NCI-H510A treated with DMSO at 0.1 percent for 48 hours (cell line): ENCODE measurements around the gene AXIN1.
"Not testable (repeated sequence)": the region's sequence is repeated elsewhere in the genome, so short reads cannot be mapped to it uniquely, and the experiment has no call there.

Experiments
- DNase-seq: peaks from one replicate; lab custom pipeline; 2025; lab: John Stamatoyannopoulos, UW

AXIN1 gene

GRCh38 chr16:369866-370436 lies 17.4 kb upstream of the AXIN1 start:
- DNase-seq = no peak

GRCh38 chr16:369275-369865 lies 16.8 kb upstream of the AXIN1 start:
- DNase-seq = no peak

DNA sequence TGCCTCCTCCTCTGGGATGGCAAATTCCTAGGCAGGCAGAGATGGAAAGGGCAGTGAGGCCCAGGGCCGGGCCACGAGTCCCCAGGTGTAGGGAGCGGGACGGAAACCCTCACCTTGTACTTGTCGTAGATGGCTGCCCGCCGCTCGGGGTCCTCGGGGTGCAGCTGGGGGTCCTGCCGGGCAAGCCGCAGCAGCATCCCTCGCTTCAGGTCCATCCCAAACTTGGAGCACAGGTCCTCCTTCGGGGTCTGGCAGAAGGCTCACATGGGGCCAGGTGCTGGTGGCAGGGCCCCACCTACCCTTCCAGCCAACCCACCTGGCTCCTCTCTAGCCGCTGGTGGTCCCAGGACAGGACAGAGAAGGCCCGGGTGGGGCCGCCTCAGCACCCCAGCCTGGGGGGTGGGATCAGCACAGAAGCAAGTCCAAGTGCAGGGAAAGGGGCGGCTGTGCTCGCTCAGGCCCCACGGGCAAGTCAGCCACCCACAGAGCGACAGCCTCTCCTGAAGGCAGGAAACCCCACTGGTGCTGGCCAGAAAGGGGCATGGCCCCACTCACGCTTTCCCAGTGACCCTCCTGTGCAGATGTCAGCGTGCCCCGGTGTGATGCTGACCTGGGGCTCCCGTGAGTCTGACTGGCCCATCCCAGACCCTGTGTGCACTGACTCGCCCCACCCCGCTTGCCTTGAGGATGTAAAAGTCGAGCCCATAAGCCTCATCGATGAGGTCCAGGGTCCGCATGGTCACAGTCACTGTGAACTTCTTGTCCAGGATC lies 16.1 kb upstream of the AXIN1 start:
- no peak for DNase-seq

GRCh38 chr16:367333-367903 lies 14.9 kb upstream of the AXIN1 start:
- DNase-seq = no peak

GRCh38 chr16:366476-366875 lies 14.0 kb upstream of the AXIN1 start:
- DNase-seq = no peak

DNA sequence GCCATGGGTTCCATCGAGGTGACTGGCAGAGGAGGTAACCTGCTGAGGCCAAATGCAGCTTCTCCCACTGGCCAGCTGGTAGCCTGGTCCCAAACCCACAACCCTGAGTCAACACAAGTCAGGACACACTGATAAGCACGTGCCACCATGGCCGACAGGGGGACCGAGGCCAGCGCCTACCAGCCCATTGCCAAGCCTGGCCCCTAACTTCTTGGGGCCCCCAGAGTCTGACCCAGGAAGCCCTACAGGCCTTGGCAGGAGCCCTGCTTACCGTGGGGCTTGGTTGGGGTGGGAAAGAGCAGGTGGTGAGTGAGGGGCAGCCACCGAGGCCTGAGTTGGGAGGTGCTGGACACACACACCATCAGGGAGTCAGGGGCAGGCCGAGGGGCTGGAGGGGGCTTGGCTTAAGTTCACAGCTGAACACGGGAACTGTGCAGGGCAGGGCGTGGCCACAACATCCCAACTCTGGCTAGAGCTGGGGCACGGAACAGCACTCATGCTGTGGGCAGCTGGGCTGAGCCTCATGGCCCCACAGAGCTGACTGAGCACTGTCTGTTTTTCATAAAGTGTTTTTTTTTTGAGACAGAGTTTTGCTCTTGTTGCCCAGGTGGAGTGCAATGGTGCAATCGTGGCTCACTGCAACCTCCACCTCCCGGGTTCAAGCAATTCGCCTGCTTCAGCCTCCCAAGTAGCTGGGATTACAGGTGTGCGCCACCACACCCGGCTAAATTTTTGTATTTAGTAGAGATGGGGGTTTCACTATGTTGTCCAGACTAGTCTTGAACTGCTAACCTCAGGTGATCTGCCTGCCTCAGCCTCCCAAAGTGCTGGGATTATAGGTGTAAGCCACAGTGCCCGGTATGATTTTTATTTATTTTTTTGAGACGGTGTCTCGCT lies 12.3 kb upstream of the AXIN1 start:
- no peak for DNase-seq

- no peak for DNase-seq
Measured at GRCh38 chr16:363766-364490, 11.4 kb upstream of the AXIN1 start.

- DNase-seq = no peak
Measured at GRCh38 chr16:363110-363765, 10.7 kb upstream of the AXIN1 start.

- not testable (repeated sequence) for DNase-seq
Measured at GRCh38 chr16:362702-362999, 10.1 kb upstream of the AXIN1 start.

- peak; percentile 63 for DNase-seq
Measured at GRCh38 chr16:361872-362701, 9.6 kb upstream of the AXIN1 start.

DNA sequence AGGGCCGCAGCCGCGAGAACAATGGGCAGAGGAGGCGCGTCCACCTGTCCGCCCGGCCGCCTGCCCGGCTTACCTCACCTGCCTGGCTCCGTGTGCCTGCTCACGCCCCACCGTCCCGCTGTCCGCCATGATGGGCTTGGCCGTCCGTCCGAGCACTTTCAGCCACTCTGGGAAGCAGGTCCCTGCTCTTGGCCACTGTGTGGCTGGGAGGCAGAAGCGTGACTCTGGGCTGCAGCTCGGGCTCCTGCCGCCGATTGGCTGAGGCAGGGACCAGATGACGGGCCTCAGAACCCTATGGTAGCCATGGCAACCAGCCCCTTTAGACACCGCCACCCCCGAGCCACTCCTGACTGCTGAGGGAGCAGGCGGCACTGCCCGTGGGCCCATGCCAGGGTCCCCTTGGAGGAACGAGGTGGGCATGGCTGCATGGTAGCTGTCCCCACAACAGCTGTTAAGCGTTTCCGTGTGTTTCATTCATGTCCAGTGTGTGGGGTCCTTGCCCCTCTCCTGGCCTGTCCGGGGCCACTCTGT lies 8.9 kb upstream of the AXIN1 start:
- no peak for DNase-seq

GRCh38 chr16:360698-361336 lies 8.3 kb upstream of the AXIN1 start:
- no peak for DNase-seq

DNA sequence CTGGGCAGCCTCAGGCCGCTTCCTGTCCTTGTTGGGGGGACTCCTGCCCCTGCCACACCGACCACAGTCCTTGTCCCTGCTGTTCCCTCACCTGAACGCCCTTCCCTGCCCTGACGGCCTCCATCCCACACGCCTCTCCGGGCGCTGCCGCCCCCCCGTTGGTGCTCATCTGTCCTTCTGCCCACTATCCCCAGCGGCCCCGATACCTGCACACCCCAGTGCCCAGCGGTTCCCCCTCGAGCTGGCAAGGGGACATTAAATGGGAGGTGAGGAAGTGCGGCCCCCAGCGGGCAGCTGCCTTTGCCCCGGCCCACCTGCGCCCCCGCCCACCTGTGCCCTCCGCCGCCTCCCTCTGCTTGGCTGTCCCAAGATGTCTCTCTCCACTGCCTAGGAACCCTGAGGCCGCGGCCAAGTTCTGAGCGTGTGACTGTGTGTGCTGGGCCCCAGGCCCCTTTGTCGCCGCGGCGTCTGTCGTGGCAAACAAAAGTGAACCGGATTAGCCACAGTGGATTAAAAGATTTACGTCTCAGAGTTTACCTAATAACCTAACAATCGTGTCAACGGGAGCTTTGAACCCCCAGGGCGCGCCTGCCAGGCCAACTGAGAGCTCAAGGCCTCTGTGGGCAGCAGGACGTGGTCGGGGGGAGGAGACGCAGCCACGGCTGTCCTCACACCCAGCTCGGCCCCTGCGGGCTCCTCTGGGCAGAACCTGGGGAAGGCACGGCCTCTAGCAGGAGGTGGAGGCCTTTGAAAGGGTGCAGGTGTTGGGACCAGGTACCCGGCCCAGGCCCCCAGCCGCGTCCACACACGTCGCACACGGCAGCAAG lies 7.6 kb upstream of the AXIN1 start:
- no peak for DNase-seq

DNA sequence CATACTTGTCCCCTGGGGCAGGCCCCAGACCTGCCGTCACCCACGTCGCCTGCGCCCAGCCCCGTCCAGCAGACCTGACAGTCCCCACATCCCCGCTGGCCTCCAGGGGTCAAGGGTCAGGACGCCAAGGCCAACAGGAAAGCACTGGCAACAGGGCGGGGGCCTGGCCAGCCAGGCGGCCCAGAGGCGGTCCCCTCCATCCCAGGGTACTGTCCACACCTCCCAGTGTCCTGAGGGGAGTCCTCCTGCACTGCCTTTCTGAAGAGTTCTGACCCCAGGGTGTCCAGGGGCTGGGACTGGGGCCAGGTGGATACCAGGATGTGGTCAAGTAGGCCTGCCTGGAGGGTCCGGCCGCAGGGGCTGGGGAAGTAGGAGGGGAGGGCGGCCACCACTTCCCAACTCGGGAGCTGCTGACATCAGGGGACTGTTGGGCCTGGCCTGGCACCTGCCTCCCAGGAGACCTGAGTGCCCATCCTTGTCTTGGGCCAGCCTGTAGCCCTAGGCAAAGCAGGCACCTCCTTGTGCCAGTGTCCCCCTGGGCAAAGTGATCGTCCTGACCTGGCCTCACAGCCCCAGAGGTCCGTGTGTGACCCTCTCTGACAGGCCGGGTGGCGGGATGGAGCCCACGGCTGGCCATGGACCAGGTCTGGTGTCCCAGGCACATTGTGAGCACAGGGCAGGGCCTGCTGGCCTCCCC lies 6.7 kb upstream of the AXIN1 start:
- DNase-seq = no peak

DNA sequence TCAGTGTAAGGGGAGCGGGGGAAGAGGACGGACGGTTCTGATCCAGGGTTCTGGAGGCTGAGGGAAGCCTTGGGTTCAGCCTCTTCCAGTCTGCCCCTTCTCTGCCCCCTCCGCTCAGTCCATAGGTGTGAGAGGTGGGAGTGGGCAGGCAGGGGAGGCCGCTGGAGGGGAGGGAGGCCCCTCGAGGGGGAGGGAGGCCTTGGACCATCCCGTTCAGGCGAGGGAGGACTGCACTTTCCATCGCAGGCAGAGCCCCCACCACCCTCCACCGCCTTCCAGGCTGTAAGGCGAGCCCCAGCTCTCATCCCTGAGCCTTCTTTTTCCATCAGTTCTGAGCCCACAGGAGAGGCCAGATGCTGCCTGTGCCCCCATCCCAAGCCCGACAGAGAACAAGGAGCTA lies 4.2 kb upstream of the AXIN1 start:
- DNase-seq = no peak

DNA sequence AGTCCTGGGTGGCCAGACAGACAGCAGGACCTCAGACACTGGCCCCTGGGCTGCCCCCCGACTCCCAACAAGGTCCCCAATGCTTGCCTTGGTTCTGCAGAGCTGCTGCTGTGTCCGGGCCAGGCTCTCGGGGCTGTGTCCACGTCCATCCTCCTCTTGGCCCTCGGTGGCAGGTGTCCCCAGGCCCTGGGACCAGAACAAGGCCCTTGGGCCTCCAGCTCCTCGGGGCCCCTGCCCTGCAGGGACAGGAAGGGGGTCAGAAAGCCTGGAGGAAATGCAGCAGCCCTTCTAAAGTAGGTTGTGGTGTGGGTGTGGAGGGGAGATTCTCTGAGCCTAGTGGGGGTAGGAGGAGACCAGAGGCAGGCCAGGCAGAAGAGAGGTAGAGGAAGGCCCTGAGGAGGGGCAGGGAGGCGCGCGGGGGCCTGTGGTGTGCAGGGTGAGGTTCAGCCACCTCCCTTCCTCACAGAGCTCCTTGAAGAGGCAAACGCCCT lies 2.5 kb upstream of the AXIN1 start:
- no peak for DNase-seq

GRCh38 chr16:354291-354881 lies 1.9 kb upstream of the AXIN1 start:
- DNase-seq = no peak
